ENCODE data around the gene OR6T1.

DNA sequence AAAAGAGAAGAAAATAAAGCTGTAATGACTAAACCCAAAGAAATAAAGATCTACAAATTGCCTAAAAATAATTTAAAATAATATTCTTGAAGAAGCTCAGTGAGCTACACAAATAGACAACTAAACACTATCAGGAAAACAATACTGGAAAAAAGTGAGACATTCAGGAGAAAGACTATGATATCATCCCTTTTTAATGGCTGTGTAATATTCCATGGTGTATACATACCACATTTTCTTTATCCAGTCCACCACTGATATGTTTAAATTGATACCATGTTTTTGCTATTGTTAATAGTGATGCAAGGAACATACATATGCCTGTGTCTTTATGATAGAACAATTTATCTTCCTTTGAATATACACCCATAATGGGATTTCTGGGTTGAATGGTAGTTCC lies 13.1 kb upstream of the OR6T1 start:
- TF ChIP-seq, protein P1, sequence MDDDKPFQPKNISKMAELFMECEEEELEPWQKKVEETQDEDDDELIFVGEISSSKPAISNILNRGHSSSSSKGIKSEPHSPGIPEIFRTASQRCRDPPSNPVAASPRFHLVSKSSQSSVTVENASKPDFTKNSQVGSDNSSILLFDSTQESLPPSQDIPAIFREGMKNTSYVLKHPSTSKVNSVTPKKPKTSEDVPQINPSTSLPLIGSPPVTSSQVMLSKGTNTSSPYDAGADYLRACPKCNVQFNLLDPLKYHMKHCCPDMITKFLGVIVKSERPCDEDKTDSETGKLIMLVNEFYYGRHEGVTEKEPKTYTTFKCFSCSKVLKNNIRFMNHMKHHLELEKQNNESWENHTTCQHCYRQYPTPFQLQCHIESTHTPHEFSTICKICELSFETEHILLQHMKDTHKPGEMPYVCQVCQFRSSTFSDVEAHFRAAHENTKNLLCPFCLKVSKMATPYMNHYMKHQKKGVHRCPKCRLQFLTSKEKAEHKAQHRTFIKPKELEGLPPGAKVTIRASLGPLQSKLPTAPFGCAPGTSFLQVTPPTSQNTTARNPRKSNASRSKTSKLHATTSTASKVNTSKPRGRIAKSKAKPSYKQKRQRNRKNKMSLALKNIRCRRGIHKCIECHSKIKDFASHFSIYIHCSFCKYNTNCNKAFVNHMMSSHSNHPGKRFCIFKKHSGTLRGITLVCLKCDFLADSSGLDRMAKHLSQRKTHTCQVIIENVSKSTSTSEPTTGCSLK (tag by site-specific recombination; IDR thresholded peaks at IDR 0.05) = no peak
- TF ChIP-seq ZNF184 (tag by site-specific recombination; IDR thresholded peaks at IDR 0.05) = no peak
- TF ChIP-seq, protein P2, sequence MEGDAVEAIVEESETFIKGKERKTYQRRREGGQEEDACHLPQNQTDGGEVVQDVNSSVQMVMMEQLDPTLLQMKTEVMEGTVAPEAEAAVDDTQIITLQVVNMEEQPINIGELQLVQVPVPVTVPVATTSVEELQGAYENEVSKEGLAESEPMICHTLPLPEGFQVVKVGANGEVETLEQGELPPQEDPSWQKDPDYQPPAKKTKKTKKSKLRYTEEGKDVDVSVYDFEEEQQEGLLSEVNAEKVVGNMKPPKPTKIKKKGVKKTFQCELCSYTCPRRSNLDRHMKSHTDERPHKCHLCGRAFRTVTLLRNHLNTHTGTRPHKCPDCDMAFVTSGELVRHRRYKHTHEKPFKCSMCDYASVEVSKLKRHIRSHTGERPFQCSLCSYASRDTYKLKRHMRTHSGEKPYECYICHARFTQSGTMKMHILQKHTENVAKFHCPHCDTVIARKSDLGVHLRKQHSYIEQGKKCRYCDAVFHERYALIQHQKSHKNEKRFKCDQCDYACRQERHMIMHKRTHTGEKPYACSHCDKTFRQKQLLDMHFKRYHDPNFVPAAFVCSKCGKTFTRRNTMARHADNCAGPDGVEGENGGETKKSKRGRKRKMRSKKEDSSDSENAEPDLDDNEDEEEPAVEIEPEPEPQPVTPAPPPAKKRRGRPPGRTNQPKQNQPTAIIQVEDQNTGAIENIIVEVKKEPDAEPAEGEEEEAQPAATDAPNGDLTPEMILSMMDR (tag by site-specific recombination; IDR thresholded peaks at IDR 0.05) = no peak
- TF ChIP-seq, protein P3, sequence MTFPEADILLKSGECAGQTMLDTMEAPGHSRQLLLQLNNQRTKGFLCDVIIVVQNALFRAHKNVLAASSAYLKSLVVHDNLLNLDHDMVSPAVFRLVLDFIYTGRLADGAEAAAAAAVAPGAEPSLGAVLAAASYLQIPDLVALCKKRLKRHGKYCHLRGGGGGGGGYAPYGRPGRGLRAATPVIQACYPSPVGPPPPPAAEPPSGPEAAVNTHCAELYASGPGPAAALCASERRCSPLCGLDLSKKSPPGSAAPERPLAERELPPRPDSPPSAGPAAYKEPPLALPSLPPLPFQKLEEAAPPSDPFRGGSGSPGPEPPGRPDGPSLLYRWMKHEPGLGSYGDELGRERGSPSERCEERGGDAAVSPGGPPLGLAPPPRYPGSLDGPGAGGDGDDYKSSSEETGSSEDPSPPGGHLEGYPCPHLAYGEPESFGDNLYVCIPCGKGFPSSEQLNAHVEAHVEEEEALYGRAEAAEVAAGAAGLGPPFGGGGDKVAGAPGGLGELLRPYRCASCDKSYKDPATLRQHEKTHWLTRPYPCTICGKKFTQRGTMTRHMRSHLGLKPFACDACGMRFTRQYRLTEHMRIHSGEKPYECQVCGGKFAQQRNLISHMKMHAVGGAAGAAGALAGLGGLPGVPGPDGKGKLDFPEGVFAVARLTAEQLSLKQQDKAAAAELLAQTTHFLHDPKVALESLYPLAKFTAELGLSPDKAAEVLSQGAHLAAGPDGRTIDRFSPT (tag by site-specific recombination; IDR thresholded peaks at IDR 0.05) = no peak
